Endothelial cell of umbilical vein (primary cell): Measurements from ENCODE around the gene ELL2. TPM values are rescaled to one million over a fixed set of nuclear protein-coding genes. Genes with fewer than 3 reads are reported as not detected.
A peak's percentile ranks its signal among the peaks of the same experiment; 100 is the strongest.

Source experiments
- BruUV-seq: library from RNA; stranded (reverse); fragments of 400-500 nt; replicated peaks from 2 replicates; lab custom pipeline; 2021; lab: Mats Ljungman, UMichigan
- CTCF ChIA-PET: fragments of 300-600, 350-600 bp; sonication (Branson Sonifier 250); formaldehyde crosslinking; loops from one replicate; lab custom pipeline; 2021; ENCODE audit warnings: antibody characterized with exemption, inconsistent platforms; lab: Charles Lee
- POLR2A ChIA-PET: fragments of 300-600, 350-600 bp; sonication (Branson Sonifier 250); formaldehyde crosslinking; loops from one replicate; lab custom pipeline; 2021; ENCODE audit warnings: antibody characterized with exemption, inconsistent platforms; lab: Charles Lee
- DNase-seq: peaks from one replicate; pipeline ENCODE4 v3.0.0-alpha.2; 2011; ENCODE audit warnings: low read depth, low spot score
- FAIRE-seq: peaks from 2 replicates; lab custom pipeline; 2011; peaks lifted over from hg19 to GRCh38; lab: Jason Lieb, UNC
- H2AFZ ChIP-seq: 2 replicates; pipeline ENCODE4 v1.6.0; 2012; ENCODE audit warnings: low read depth, low read length, control low read depth, inconsistent platforms
- H3K27ac ChIP-seq: 2 replicates; pipeline ENCODE4 v1.5.1; 2011; ENCODE audit warnings: low read depth, mild to moderate bottlenecking, control low read depth, low read length, moderate library complexity; ENCODE audit not compliant: insufficient read depth
- H3K27me3 ChIP-seq, 2 experiments: 2 replicates each; pipeline versions ENCODE4 v1.6.0 to v1.6.1; 2011; ENCODE audit warnings: low read length in 2 of 2, mixed read lengths in 1 of 2; ENCODE audit not compliant: control insufficient read depth in 2 of 2, insufficient read depth in 2 of 2
- H3K36me3 ChIP-seq, 2 experiments: 2 replicates in 1 of 2; 3 replicates in 1 of 2; pipeline ENCODE4 v1.5.1; 2011; ENCODE audit warnings: low read length in 2 of 2, mild to moderate bottlenecking in 1 of 2, moderate library complexity in 1 of 2; ENCODE audit not compliant: control insufficient read depth in 2 of 2, insufficient read depth in 2 of 2; ENCODE audit errors: extremely low read depth in 1 of 2
- H3K4me1 ChIP-seq: 3 replicates; pipeline ENCODE4 v1.5.1; 2011; ENCODE audit warnings: mild to moderate bottlenecking, low read length; ENCODE audit not compliant: control insufficient read depth, insufficient read depth; ENCODE audit errors: extremely low read depth
- H3K4me2 ChIP-seq: 2 replicates; pipeline ENCODE4 v1.6.1; 2011; ENCODE audit warnings: low read length, control low read depth, mixed read lengths; ENCODE audit not compliant: insufficient read depth
- H3K4me3 ChIP-seq, 3 experiments: fragments of 200-600 bp in 1 of 3; sonication (generic), shearing (Covaris generic) in 1 of 3; replicated peaks in 1 of 3; 2 replicates each; pipeline ENCODE4 v1.5.1; 2011 to 2016; ENCODE audit warnings: control low read depth in 3 of 3, low read length in 3 of 3, mild to moderate bottlenecking in 2 of 3, inconsistent platforms in 1 of 3, low read depth in 1 of 3, moderate library complexity in 1 of 3; ENCODE audit not compliant: insufficient read depth in 1 of 3
- H3K79me2 ChIP-seq: 2 replicates; pipeline ENCODE4 v1.6.0; 2012; ENCODE audit warnings: low read length, inconsistent platforms; ENCODE audit not compliant: control insufficient read depth, insufficient read depth
- H3K9ac ChIP-seq: replicated peaks from 2 replicates; pipeline ENCODE3; 2011; ENCODE audit warnings: low read length, control low read depth; ENCODE audit not compliant: insufficient read depth; ENCODE audit errors: extremely low read depth
- H3K9me1 ChIP-seq: replicated peaks from 3 replicates; pipeline ENCODE4 v1.6.0; 2011; ENCODE audit warnings: mild to moderate bottlenecking, low read length; ENCODE audit not compliant: control insufficient read depth, insufficient read depth; ENCODE audit errors: extremely low read depth
- H3K9me3 ChIP-seq: replicated peaks from 2 replicates; pipeline ENCODE4 v1.5.1; 2012; ENCODE audit warnings: low read length, inconsistent platforms; ENCODE audit not compliant: control insufficient read depth, insufficient read depth
- H4K20me1 ChIP-seq: replicated peaks from 2 replicates; pipeline ENCODE3; 2011; ENCODE audit warnings: mild to moderate bottlenecking, low read length; ENCODE audit not compliant: control insufficient read depth, insufficient read depth; ENCODE audit errors: extremely low read depth
- EZH2 ChIP-seq: IDR thresholded peaks from 2 replicates; pipeline ENCODE4 v1.6.1; 2012; ENCODE audit warnings: borderline replicate concordance, low read depth, mild to moderate bottlenecking, moderate library complexity, low read length, inconsistent platforms; ENCODE audit not compliant: severe bottlenecking
- FOS ChIP-seq: IDR thresholded peaks from 2 replicates; pipeline ENCODE4 v1.6.1; 2011; ENCODE audit warnings: mild to moderate bottlenecking, low read length, moderate library complexity, borderline replicate concordance; ENCODE audit not compliant: insufficient read depth
- GATA2 ChIP-seq: IDR thresholded peaks from 2 replicates; pipeline ENCODE4 v1.7.0; 2011; ENCODE audit warnings: low read depth, mild to moderate bottlenecking, moderate library complexity, mixed read lengths, low read length; ENCODE audit not compliant: insufficient read length, insufficient read depth
- JUN ChIP-seq: IDR thresholded peaks from 2 replicates; pipeline ENCODE4 v1.6.1; 2011; ENCODE audit warnings: borderline replicate concordance, low read depth; ENCODE audit not compliant: insufficient read length, insufficient read depth
- MYC ChIP-seq: IDR thresholded peaks from one replicate; pipeline ENCODE4 v1.6.1; 2011; ENCODE audit warnings: mild to moderate bottlenecking, low read depth, low read length
- POLR2A ChIP-seq: IDR thresholded peaks from 2 replicates; pipeline ENCODE4 v1.6.1; 2012; ENCODE audit warnings: low read depth, mild to moderate bottlenecking, control low read depth, low read length
- POLR2AphosphoS5 ChIP-seq: IDR thresholded peaks from 2 replicates; pipeline ENCODE4 v1.6.1; 2012; ENCODE audit warnings: low read depth, mild to moderate bottlenecking, control low read depth, low read length, moderate library complexity; ENCODE audit not compliant: insufficient read depth
- dilution Hi-C: fragments of 300-500 bp; cut with MboI; formaldehyde crosslinking; loops from one replicate; pipeline ENCODE4 v1.15.0; 2019; ENCODE audit warnings: low sequenced_read_pairs; ENCODE audit not compliant: extremely low pct_ligation_motif_present
- intact Hi-C: fragments of 100-400 bp; cut with micrococcal nuclease; formaldehyde crosslinking; loops from one replicate; pipeline ENCODE4 v1.10.0; 2022
- polyA plus RNA-seq, 4 experiments: library from polyadenylated mRNA; depleted of rRNA in 3 of 4; stranded (reverse) in 3 of 4; unstranded in 1 of 4; fragments of >200 nt; gene quantifications; 2 replicates each; pipeline versions ENCODE4 v1.2.1 to v1.2.3, GENCODE V29; 2011 to 2012; ENCODE audit warnings: missing spikeins in 1 of 4
- total RNA-seq: library from RNA; stranded (reverse); gene quantifications from 2 replicates; pipeline ENCODE4 v1.2.3, GENCODE V29; 2021
- TF ChIP-seq, protein P1 (sequence below), 2 donors: IDR thresholded peaks; 1 replicate in 1 of 2; 2 replicates in 1 of 2; pipeline ENCODE4 v1.5.1; 2011; ENCODE audit warnings: low read length in 2 of 2, mild to moderate bottlenecking in 2 of 2, moderate library complexity in 2 of 2, control low read depth in 1 of 2, inconsistent platforms in 1 of 2, low read depth in 1 of 2; ENCODE audit not compliant: insufficient read depth in 1 of 2; ENCODE audit errors: extremely low read depth in 1 of 2
- TF ChIP-seq, protein P2 (sequence below): IDR thresholded peaks from 2 replicates; pipeline ENCODE4 v1.6.1; 2011; ENCODE audit not compliant: insufficient read depth, insufficient read length

The ELL2 gene
- total and polyA plus RNA-seq, 2 donors (not counting 3 experiments of a cell fraction or from before 2014, with no cell fraction given), result 6.8 to 26.0 TPM

DNA sequence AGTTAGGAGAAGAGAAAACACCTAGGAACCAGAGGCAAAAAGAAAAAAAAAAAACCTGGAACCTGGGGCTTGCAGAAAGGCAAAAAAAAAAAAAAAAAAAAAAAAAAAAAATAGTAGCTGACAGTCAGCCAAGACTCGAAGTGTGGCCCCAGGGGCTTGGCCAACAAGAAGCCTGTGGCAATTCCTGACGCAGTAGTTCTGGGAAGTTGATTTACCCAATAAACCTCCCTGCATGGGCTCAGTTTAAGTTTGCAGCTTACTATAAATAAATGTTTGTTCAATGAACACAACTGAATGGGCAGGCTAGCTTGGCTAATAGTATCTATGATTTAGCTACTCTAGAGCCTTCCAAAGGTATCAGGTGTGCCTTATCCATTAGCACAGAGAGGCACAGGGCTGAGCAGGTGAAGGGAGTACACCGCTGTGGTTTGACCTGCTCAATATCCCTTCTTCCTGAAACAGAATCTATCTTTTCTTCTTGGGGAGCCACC, 117.9 kb downstream of the ELL2 start:
- no peak for FAIRE-seq

DNA sequence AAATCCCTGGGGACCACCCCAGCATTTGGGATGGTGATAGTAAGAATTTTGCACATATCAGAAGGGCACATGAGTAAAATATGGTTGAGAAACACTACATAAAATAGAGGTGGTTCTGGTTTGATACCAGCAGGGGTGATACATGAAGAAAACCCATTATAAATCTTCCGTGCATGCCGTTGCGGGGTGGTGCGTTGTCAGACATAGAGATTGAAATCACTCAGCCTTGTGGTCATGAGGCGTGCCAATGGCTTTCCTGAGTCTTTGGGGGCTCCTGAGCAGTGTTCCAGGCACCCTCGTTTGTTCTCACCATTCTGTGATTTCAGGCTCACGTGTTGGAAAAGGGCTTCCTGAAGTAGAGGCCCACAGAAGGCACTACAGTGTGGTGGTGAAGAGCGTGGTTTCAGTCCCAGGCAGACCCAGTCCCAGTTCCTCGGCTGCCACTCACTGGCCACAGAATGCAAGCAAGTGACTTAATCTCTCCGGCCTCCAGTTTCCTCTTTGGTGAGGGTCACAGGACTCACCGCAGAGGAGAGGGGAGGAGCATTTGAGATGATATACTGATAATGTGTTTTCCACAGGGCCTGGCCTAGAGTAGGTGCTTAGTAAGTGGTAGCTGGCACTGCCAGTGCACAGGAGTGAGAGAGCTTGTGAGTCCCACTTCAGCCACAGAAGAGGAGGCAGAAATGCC, 118.7 kb downstream of the ELL2 start:
- dilution Hi-C loops, result loop anchor here (25.0 kb wide), 1 partner anchor 206 kb away; the partner anchor contains the start of gene RFESD
- CTCF ChIA-PET, result interaction anchor here (0.8 to 14.6 kb wide), 7 partner anchors 8 to 288 kb away, joined by 3 to 201 read pairs (median 9); partner anchors contain the start of genes ARSK, GLRX, RHOBTB3 and SKIC3
- Histone ChIP-seq H3K4me2 (no peak overlapping the region), H3K27me3 (no peaks in the 10 kb centered on the region), H3K27ac (no peak overlapping the region), H3K9ac (no peak overlapping the region), H3K4me3 (no peak overlapping the region), H3K9me1 (no peaks in the 10 kb centered on the region), H2AFZ (peak overlapping the region; percentile 13), H4K20me1 (no peaks in the 10 kb centered on the region), H3K36me3 (no peaks in the 10 kb centered on the region), H3K79me2 (no peaks in the 10 kb centered on the region), H3K9me3 (no peaks in the 10 kb centered on the region), H3K4me1 (no peaks in the 10 kb centered on the region)
- no TSS peak for BruUV-seq
- peak; percentile 69 for DNase-seq
- peak; percentile 80 for FAIRE-seq
- POLR2A ChIA-PET, result interaction anchor here (1.0 kb wide), 1 partner anchor 20 kb away, joined by 3 read pairs; the partner anchor contains the start of gene GLRX
- intact Hi-C loops, result loop anchor here (1.0 kb wide), 3 partner anchors 62 to 199 kb away; no protein-coding TSS in a partner anchor
- TF ChIP-seq, protein P1, sequence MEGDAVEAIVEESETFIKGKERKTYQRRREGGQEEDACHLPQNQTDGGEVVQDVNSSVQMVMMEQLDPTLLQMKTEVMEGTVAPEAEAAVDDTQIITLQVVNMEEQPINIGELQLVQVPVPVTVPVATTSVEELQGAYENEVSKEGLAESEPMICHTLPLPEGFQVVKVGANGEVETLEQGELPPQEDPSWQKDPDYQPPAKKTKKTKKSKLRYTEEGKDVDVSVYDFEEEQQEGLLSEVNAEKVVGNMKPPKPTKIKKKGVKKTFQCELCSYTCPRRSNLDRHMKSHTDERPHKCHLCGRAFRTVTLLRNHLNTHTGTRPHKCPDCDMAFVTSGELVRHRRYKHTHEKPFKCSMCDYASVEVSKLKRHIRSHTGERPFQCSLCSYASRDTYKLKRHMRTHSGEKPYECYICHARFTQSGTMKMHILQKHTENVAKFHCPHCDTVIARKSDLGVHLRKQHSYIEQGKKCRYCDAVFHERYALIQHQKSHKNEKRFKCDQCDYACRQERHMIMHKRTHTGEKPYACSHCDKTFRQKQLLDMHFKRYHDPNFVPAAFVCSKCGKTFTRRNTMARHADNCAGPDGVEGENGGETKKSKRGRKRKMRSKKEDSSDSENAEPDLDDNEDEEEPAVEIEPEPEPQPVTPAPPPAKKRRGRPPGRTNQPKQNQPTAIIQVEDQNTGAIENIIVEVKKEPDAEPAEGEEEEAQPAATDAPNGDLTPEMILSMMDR (IDR thresholded peaks at IDR 0.05; ENCODE audit: extremely low read depth in 1 of 2, insufficient read depth in 1 of 2, low read depth in 1 of 2, low read length in 2 of 2), result peak in 1 of 2 donors; percentile 24
- TF ChIP-seq MYC (no peak), GATA2 (peak; percentile 29)

More for the DNA sequence above, 117.9 kb downstream of the ELL2 start:
- Histone ChIP-seq H3K9me1 (no peaks in the 10 kb centered on the region), H3K9ac (no peak overlapping the region), H3K4me1 (no peaks in the 10 kb centered on the region), H3K4me2 (no peak overlapping the region), H2AFZ (no peak overlapping the region), H3K27ac (no peak overlapping the region), H3K9me3 (no peaks in the 10 kb centered on the region), H4K20me1 (no peaks in the 10 kb centered on the region), H3K36me3 (no peaks in the 10 kb centered on the region), H3K79me2 (no peaks in the 10 kb centered on the region), H3K27me3 (no peaks in the 10 kb centered on the region), H3K4me3 (no peak overlapping the region)
- no TSS peak for BruUV-seq
- POLR2A ChIA-PET, result interaction anchor here (1.0 kb wide), 1 partner anchor 21 kb away, joined by 3 read pairs; the partner anchor contains the start of gene GLRX
- no peak for DNase-seq
- dilution Hi-C loops (loop anchor here (25.0 kb wide), 1 partner anchor 206 kb away; the partner anchor contains the start of gene RFESD), intact Hi-C loops (loop anchor here (1.0 kb wide), 3 partner anchors 62 to 199 kb away; no protein-coding TSS in a partner anchor)
- TF ChIP-seq GATA2 (no peak), JUN (no peak), EZH2 (no peak), FOS (no peak), POLR2A (no peak), POLR2AphosphoS5 (no peak)
- TF ChIP-seq, protein P2, sequence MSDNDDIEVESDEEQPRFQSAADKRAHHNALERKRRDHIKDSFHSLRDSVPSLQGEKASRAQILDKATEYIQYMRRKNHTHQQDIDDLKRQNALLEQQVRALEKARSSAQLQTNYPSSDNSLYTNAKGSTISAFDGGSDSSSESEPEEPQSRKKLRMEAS, result no peak
- CTCF ChIA-PET, result interaction anchor here (0.6 to 14.6 kb wide), 8 partner anchors 9 to 289 kb away, joined by 3 to 201 read pairs (median 8); partner anchors contain the start of genes ARSK, GLRX, RHOBTB3 and SKIC3
